Lung (tissue), 12 donors: ENCODE data around the gene OAS1. TPM values are rescaled to one million over a fixed set of nuclear protein-coding genes. Genes with fewer than 3 reads are reported as not detected.
"Not testable (repeated sequence)": the region's sequence is repeated elsewhere in the genome, so short reads cannot be mapped to it uniquely, and the experiment has no call there.

ENCODE experiments used
- ATAC-seq: fragments of 200-7000 bp; cut with Tn5 transposase; one replicate; pipeline ENCODE4 v1.9.1; 2020; ENCODE audit warnings: moderate number of reproducible peaks; ENCODE audit not compliant: insufficient read depth, low FRiP score
- DNase-seq, 3 donors: peaks; one replicate each; pipeline ENCODE4 v3.0.0-alpha.2; 2013 to 2017
- H3K27ac ChIP-seq, 2 donors: one replicate each; pipeline ENCODE4 v1.5.1; 2013; ENCODE audit warnings: mild to moderate bottlenecking in 2 of 2, moderate library complexity in 2 of 2, control low read depth in 1 of 2, inconsistent platforms in 1 of 2, low read depth in 1 of 2, low read length in 1 of 2
- H3K27me3 ChIP-seq, 3 donors: one replicate each; pipeline ENCODE4 v1.5.1; 2013; ENCODE audit warnings: low read length in 2 of 3; ENCODE audit not compliant: control insufficient read depth in 3 of 3, insufficient read depth in 3 of 3
- H3K36me3 ChIP-seq, 4 donors: one replicate each; pipeline ENCODE4 v1.5.1; 2013; ENCODE audit warnings: low read length in 4 of 4, mild to moderate bottlenecking in 1 of 4, moderate library complexity in 1 of 4; ENCODE audit not compliant: control insufficient read depth in 4 of 4, insufficient read depth in 4 of 4
- H3K4me1 ChIP-seq, 5 donors: one replicate each; pipeline ENCODE4 v1.5.1; 2013; ENCODE audit warnings: low read length in 5 of 5, mild to moderate bottlenecking in 2 of 5, moderate library complexity in 1 of 5; ENCODE audit not compliant: control insufficient read depth in 5 of 5, insufficient read depth in 5 of 5
- H3K4me3 ChIP-seq: one replicate; pipeline ENCODE4 v1.5.1; 2013; ENCODE audit warnings: mild to moderate bottlenecking, control low read depth, moderate library complexity
- H3K9ac ChIP-seq, 2 donors: one replicate each; pipeline ENCODE4 v1.5.1; 2013; ENCODE audit warnings: low read length in 2 of 2, control low read depth in 1 of 2; ENCODE audit not compliant: insufficient read depth in 1 of 2
- H3K9me3 ChIP-seq, 4 donors: one replicate each; pipeline ENCODE4 v1.5.1; 2013; ENCODE audit warnings: low read length in 3 of 4, mild to moderate bottlenecking in 1 of 4, moderate library complexity in 1 of 4; ENCODE audit not compliant: control insufficient read depth in 4 of 4, insufficient read depth in 3 of 4
- CTCF ChIP-seq: IDR thresholded peaks from 2 replicates; pipeline ENCODE4 v1.5.1; 2012; ENCODE audit warnings: mild to moderate bottlenecking; ENCODE audit errors: control extremely low read depth, extremely low read depth
- WGBS, 2 donors: extraction: QIAGEN DNeasy Blood & Tissue Kit; methylation state at CpG; one replicate each; pipeline ENCODE4 v1.1.7; 2013; 5-methylcytosine and 5-hydroxymethylcytosine counted together
- polyA plus RNA-seq, 2 donors: library from polyadenylated mRNA; stranded (reverse); fragments of 200-250 nt; gene quantifications; one replicate each; pipeline ENCODE4 v1.2.1, GENCODE V29; 2013
- total RNA-seq, 2 donors: library from RNA; depleted of rRNA in 1 of 2; stranded (reverse); fragments of >200 nt in 1 of 2; gene quantifications; one replicate each; pipeline ENCODE4 v1.2.1, GENCODE V29; 2014 to 2021
- donor health status: control.
- donor health status: control.
- donor health status: Bipolar disorder and iron deficiency.
- donor health status: healthy.
- donor health status: DM: yes; HTN: yes; CAD: no.

The OAS1 gene
- total and polyA plus RNA-seq, 4 donors, result 14.6 to 40.3 (median 18.5) TPM

- peak overlapping the region; percentile 12 for H3K4me3 ChIP-seq
- peaks cover 0 to 3% (median 0%) of the 10 kb centered on the region in 3 donors for H3K27me3 ChIP-seq
- peaks cover 0 to 10% (median 3%) of the 10 kb centered on the region in 4 donors for H3K9me3 ChIP-seq
- no peak overlapping the region for H3K27ac ChIP-seq
- no peak for ATAC-seq
- peaks cover 0 to 5% (median 0%) of the 10 kb centered on the region in 4 donors for H3K36me3 ChIP-seq
- H3K4me1 ChIP-seq, result peaks cover 0 to 6% (median 0%) of the 10 kb centered on the region in 5 donors
- H3K9ac ChIP-seq, result no peak overlapping the region
- WGBS, 2 donors, result 64 to 71% methylated on average over 12 of the region's 12 CpGs
- no peak for TF ChIP-seq CTCF
- no peak for DNase-seq
These were observed 1.8 kb downstream of the OAS1 start for GRCh38 chr12:112908548-112908947.

GRCh38 chr12:112909693-112910092, 2.9 kb downstream of the OAS1 start:
- no peak for TF ChIP-seq CTCF
- no peak for DNase-seq
- Histone ChIP-seq H3K4me1 (peaks cover 0 to 6% (median 0%) of the 10 kb centered on the region in 5 donors), H3K9me3 (peaks cover 0 to 10% (median 3%) of the 10 kb centered on the region in 4 donors), H3K4me3 (no peak overlapping the region), H3K36me3 (peaks cover 0 to 5% (median 0%) of the 10 kb centered on the region in 4 donors), H3K9ac (no peak overlapping the region), H3K27ac (no peak overlapping the region), H3K27me3 (peaks cover 0 to 3% (median 0%) of the 10 kb centered on the region in 3 donors)
- WGBS, 2 donors, result 98 to 99% methylated on average over 4 of the region's 4 CpGs
- no peak for ATAC-seq

GRCh38 chr12:112913038-112913688, 6.4 kb downstream of the OAS1 start:
- Histone ChIP-seq H3K4me1 (peaks cover 0 to 5% (median 0%) of the 10 kb centered on the region in 5 donors), H3K9ac (no peak overlapping the region), H3K9me3 (peaks cover 0 to 10% (median 3%) of the 10 kb centered on the region in 4 donors), H3K36me3 (peaks cover 0 to 9% (median 3%) of the 10 kb centered on the region in 4 donors), H3K27ac (no peak overlapping the region), H3K27me3 (peaks cover 0 to 3% (median 0%) of the 10 kb centered on the region in 3 donors), H3K4me3 (no peak overlapping the region)
- ATAC-seq, result no peak
- DNase-seq, result no peak
- no peak for TF ChIP-seq CTCF
- WGBS, 2 donors, result 91 to 96% methylated on average over 1 of the region's 1 CpG

- H3K4me3 ChIP-seq, H3K9ac ChIP-seq, DNase-seq, H3K27me3 ChIP-seq, ATAC-seq, H3K4me1 ChIP-seq, H3K27ac ChIP-seq: not testable (repeated sequence)
- peaks cover 0 to 10% (median 4%) of the 10 kb centered on the region in 4 donors for H3K9me3 ChIP-seq
- H3K36me3 ChIP-seq, result peaks cover 0 to 13% (median 3%) of the 10 kb centered on the region in 4 donors
- 95 to 98% methylated on average over 2 of the region's 2 CpGs for WGBS, 2 donors
These were observed 7.1 kb downstream of the OAS1 start for GRCh38 chr12:112913888-112914287.
